ENCODE measurements around the gene DIPK2A. TPM values are rescaled to one million over a fixed set of nuclear protein-coding genes. Genes with fewer than 3 reads are reported as not detected.

Gene DIPK2A
- total and polyA plus RNA-seq, 12 donors: 2.9 to 15.0 (median 7.4) TPM

GRCh38 chr3:143951351-143951971 lies 20.2 kb upstream of the DIPK2A start:
- Histone ChIP-seq H3K27ac (no peak overlapping the region), H3K9me3 (no peaks in the 10 kb centered on the region), H3K27me3 (no peaks in the 10 kb centered on the region), H3K4me1 (no peaks in the 10 kb centered on the region), H3K4me3 (no peak overlapping the region), H3K36me3 (no peaks in the 10 kb centered on the region)
- TF ChIP-seq, protein P1, sequence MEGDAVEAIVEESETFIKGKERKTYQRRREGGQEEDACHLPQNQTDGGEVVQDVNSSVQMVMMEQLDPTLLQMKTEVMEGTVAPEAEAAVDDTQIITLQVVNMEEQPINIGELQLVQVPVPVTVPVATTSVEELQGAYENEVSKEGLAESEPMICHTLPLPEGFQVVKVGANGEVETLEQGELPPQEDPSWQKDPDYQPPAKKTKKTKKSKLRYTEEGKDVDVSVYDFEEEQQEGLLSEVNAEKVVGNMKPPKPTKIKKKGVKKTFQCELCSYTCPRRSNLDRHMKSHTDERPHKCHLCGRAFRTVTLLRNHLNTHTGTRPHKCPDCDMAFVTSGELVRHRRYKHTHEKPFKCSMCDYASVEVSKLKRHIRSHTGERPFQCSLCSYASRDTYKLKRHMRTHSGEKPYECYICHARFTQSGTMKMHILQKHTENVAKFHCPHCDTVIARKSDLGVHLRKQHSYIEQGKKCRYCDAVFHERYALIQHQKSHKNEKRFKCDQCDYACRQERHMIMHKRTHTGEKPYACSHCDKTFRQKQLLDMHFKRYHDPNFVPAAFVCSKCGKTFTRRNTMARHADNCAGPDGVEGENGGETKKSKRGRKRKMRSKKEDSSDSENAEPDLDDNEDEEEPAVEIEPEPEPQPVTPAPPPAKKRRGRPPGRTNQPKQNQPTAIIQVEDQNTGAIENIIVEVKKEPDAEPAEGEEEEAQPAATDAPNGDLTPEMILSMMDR (IDR thresholded peaks at IDR 0.05): peak; percentile 28 to 74 (median 62)
- 94 to 98% methylated on average over 1 of the region's 1 CpG for WGBS, 2 donors
- intact Hi-C loops (cut with DNase I): loop anchor here in 6 of 10 donors (2.0 to 10.0 kb wide), 4 partner anchors 174 to 179 kb away; no protein-coding TSS in a partner anchor
- ATAC-seq: no peak
- DNase-seq: no peak

- H3K9me3 ChIP-seq: no peaks in the 10 kb centered on the region
- intact Hi-C loops (cut with DNase I): loop anchor here in 4 of 10 donors (5.0 to 10.0 kb wide), 3 partner anchors 175 to 180 kb away; no protein-coding TSS in a partner anchor
- 73 to 83% methylated on average over 4 of the region's 4 CpGs for WGBS, 2 donors
Measured at GRCh38 chr3:143952569-143953072, 19.0 kb upstream of the DIPK2A start.

DNA sequence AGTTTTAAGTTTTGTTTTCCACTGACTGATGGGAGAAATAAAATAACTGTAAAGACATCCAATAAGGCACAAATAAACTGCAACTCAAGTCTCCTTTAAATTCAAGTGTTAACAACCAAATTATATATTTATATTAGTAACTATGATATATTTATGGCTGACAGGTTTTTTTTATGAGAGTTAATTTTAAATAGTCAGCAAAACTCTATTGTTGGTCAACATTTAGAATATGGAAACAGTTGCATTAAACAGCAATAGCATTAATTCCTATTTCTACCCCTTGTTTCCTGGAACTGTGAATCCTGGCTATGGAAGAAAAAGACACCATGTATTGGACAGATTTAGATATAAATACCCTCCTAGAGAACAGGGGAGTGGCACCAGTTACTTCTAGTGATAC lies 16.5 kb upstream of the DIPK2A start:
- Histone ChIP-seq H3K4me3 (no peak overlapping the region), H3K9me3 (peaks cover 0 to 20% (median 3%) of the 10 kb centered on the region in 11 donors), H3K36me3 (no peaks in the 10 kb centered on the region), H3K27me3 (no peaks in the 10 kb centered on the region), H3K4me1 (no peaks in the 10 kb centered on the region), H3K27ac (no peak overlapping the region)
- ATAC-seq (no peak), DNase-seq (no peak)
- intact Hi-C loops (cut with DNase I): loop anchor here in 2 of 10 donors (2.0 to 10.0 kb wide), 2 partner anchors 180 kb away; no protein-coding TSS in a partner anchor
- TF ChIP-seq, protein P1 (IDR thresholded peaks at IDR 0.05): no peak

More at GRCh38 chr3:143952569-143953072, 19.0 kb upstream of the DIPK2A start:
- DNase-seq: no peak
- ATAC-seq: no peak
- Histone ChIP-seq H3K27me3 (no peaks in the 10 kb centered on the region), H3K36me3 (no peaks in the 10 kb centered on the region), H3K27ac (no peak overlapping the region), H3K4me1 (no peaks in the 10 kb centered on the region), H3K4me3 (no peak overlapping the region)
- TF ChIP-seq, protein P1 (IDR thresholded peaks at IDR 0.05): no peak

- Histone ChIP-seq H3K4me3 (no peak overlapping the region), H3K9me3 (peaks cover 0 to 22% (median 3%) of the 10 kb centered on the region in 11 donors), H3K27ac (no peak overlapping the region), H3K36me3 (no peaks in the 10 kb centered on the region), H3K4me1 (no peaks in the 10 kb centered on the region), H3K27me3 (no peaks in the 10 kb centered on the region)
- intact Hi-C loops (cut with DNase I): loop anchor here in 1 of 10 donors (10.0 kb wide), 1 partner anchor 182 kb away; no protein-coding TSS in a partner anchor
- TF ChIP-seq, protein P1 (IDR thresholded peaks at IDR 0.05): no peak
- 85 to 86% methylated on average over 1 of the region's 1 CpG for WGBS, 2 donors
- DNase-seq: no peak
- no peak for ATAC-seq
Measured at GRCh38 chr3:143956838-143957237, 14.8 kb upstream of the DIPK2A start.

Measured in heart right ventricle (tissue), 16 donors.